Ishikawa (cell line): Measurements from ENCODE around the gene PLSCR4.
A peak's percentile ranks its signal among the peaks of the same experiment; 100 is the strongest.

Experiments used
- CEBPB ChIP-seq: IDR thresholded peaks from 2 replicates; pipeline ENCODE4 v1.6.1; 2012
- CREB1 ChIP-seq: IDR thresholded peaks from 2 replicates; pipeline ENCODE4 v1.6.1; 2012; ENCODE audit warnings: low read depth
- EGR1 ChIP-seq: IDR thresholded peaks from 2 replicates; pipeline ENCODE4 v1.6.1; 2012
- EP300 ChIP-seq: IDR thresholded peaks from 2 replicates; pipeline ENCODE4 v1.6.1; 2012; ENCODE audit warnings: borderline replicate concordance
- FOXM1 ChIP-seq: IDR thresholded peaks from 2 replicates; pipeline ENCODE4 v1.6.1; 2012; ENCODE audit warnings: low read depth, borderline replicate concordance
- MAX ChIP-seq: IDR thresholded peaks from 2 replicates; pipeline ENCODE4 v1.6.1; 2012
- NFIC ChIP-seq: IDR thresholded peaks from 2 replicates; pipeline ENCODE4 v1.6.1; 2012
- RAD21 ChIP-seq: IDR thresholded peaks from 2 replicates; pipeline ENCODE4 v1.6.1; 2012; ENCODE audit warnings: low read depth
- REST ChIP-seq: IDR thresholded peaks from 2 replicates; pipeline ENCODE4 v1.6.1; 2012; ENCODE audit warnings: low read depth, mild to moderate bottlenecking
- TAF1 ChIP-seq: IDR thresholded peaks from 2 replicates; pipeline ENCODE4 v1.6.1; 2012; ENCODE audit warnings: low read depth, mild to moderate bottlenecking
- TCF12 ChIP-seq: IDR thresholded peaks from 2 replicates; pipeline ENCODE4 v1.6.1; 2012; ENCODE audit warnings: low read depth
- TEAD4 ChIP-seq: IDR thresholded peaks from 2 replicates; pipeline ENCODE4 v1.6.1; 2012
- USF1 ChIP-seq: IDR thresholded peaks from 2 replicates; pipeline ENCODE4 v1.6.1; 2012
- YY1 ChIP-seq: IDR thresholded peaks from 2 replicates; pipeline ENCODE4 v1.6.1; 2012; ENCODE audit warnings: low read depth
- ZBTB7A ChIP-seq: IDR thresholded peaks from 2 replicates; pipeline ENCODE4 v1.6.1; 2012; ENCODE audit warnings: low read depth

PLSCR4 gene

GRCh38 chr3:146162561-146162960 lies 88.3 kb downstream of the PLSCR4 start:
- TF ChIP-seq EGR1 (no peak), RAD21 (no peak), TAF1 (no peak), TCF12 (no peak), EP300 (no peak), USF1 (no peak), TEAD4 (no peak), FOXM1 (no peak), CEBPB (no peak), ZBTB7A (no peak), CREB1 (no peak), YY1 (no peak), NFIC (no peak), REST (no peak), MAX (no peak)

GRCh38 chr3:146161663-146162002 lies 89.3 kb downstream of the PLSCR4 start:
- TF ChIP-seq EP300 (no peak), ZBTB7A (no peak), MAX (no peak), RAD21 (no peak), TEAD4 (no peak), EGR1 (no peak), REST (no peak), USF1 (no peak), NFIC (no peak), CREB1 (no peak), TAF1 (no peak), TCF12 (no peak)

GRCh38 chr3:146160964-146161662 lies 89.8 kb downstream of the PLSCR4 start, which contains the start of gene PLOD2:
Gene PLOD2, minus strand, starts transcription at chr3:146161184. Its CDS starts 195 bp downstream, at chr3:146160989.
- TF ChIP-seq EGR1 (no peak), MAX (peak; percentile 71; the same call in 1 of the 2 replicates)

GRCh38 chr3:146160321-146160963 lies 90.5 kb downstream of the PLSCR4 start:
- TF ChIP-seq TEAD4 (peak; percentile 43), FOXM1 (no peak), RAD21 (peak; percentile 35; the same call in 1 of the 2 replicates), NFIC (peak; percentile 27; the same call in 1 of the 2 replicates)

- no peak for TF ChIP-seq TCF12
Measured at GRCh38 chr3:146159616-146160320, 91.1 kb downstream of the PLSCR4 start.

GRCh38 chr3:146159037-146159436 lies 91.9 kb downstream of the PLSCR4 start:
- TF ChIP-seq CEBPB (no peak), TEAD4 (no peak), CREB1 (no peak), REST (no peak), MAX (no peak), RAD21 (no peak), USF1 (no peak), FOXM1 (no peak), EGR1 (no peak)
